Skeletal muscle satellite cell (primary cell): ENCODE measurements around the gene EDC4.
"Not testable (repeated sequence)": the region's sequence is repeated elsewhere in the genome, so short reads cannot be mapped to it uniquely, and the experiment has no call there.

ENCODE experiments used
- H3K27me3 ChIP-seq: 2 replicates; pipeline ENCODE4 v1.7.0; 2013; ENCODE audit warnings: low read length; ENCODE audit not compliant: control insufficient read depth, insufficient read depth
- H3K36me3 ChIP-seq: 2 replicates; pipeline ENCODE4 v1.7.0; 2013; ENCODE audit warnings: mild to moderate bottlenecking, control low read depth, low read length; ENCODE audit not compliant: insufficient read depth
- H3K4me1 ChIP-seq: 2 replicates; pipeline ENCODE4 v1.7.0; 2013; ENCODE audit warnings: low read length; ENCODE audit not compliant: control insufficient read depth, insufficient read depth
- H3K4me2 ChIP-seq: 2 replicates; pipeline ENCODE4 v1.7.0; 2013; ENCODE audit warnings: mild to moderate bottlenecking, low read length
- H3K4me3 ChIP-seq: 2 replicates; pipeline ENCODE4 v1.7.0; 2013; ENCODE audit warnings: low read length
- H3K9ac ChIP-seq: 2 replicates; pipeline ENCODE4 v1.7.0; 2013; ENCODE audit warnings: mild to moderate bottlenecking, low read depth, low read length, moderate library complexity
- H3K9me3 ChIP-seq: replicated peaks from 2 replicates; pipeline ENCODE4 v1.7.0; 2013; ENCODE audit warnings: mild to moderate bottlenecking, control low read depth, low read length

The EDC4 gene

GRCh38 chr16:67856927-67857546 lies 15.8 kb upstream of the EDC4 start:
- peak overlapping the region; percentile 41 for H3K4me2 ChIP-seq
- no peak overlapping the region for H3K4me3 ChIP-seq
- peaks cover 51% of the 10 kb centered on the region for H3K4me1 ChIP-seq
- H3K27me3 ChIP-seq = no peaks in the 10 kb centered on the region
- peak overlapping the region; percentile 63 for H3K9ac ChIP-seq
- peaks cover 15% of the 10 kb centered on the region for H3K36me3 ChIP-seq
- H3K9me3 ChIP-seq = no peaks in the 10 kb centered on the region

- Histone ChIP-seq H3K9ac (peak overlapping the region; percentile 83), H3K9me3 (no peaks in the 10 kb centered on the region), H3K4me2 (peak overlapping the region; percentile 41), H3K27me3 (no peaks in the 10 kb centered on the region), H3K36me3 (peaks cover 15% of the 10 kb centered on the region), H3K4me3 (no peak overlapping the region), H3K4me1 (peaks cover 57% of the 10 kb centered on the region)
Measured at GRCh38 chr16:67857547-67858233, 15.2 kb upstream of the EDC4 start.

- peaks cover 65% of the 10 kb centered on the region for H3K4me1 ChIP-seq
- H3K4me2 ChIP-seq = peak overlapping the region; percentile 20
- peaks cover 15% of the 10 kb centered on the region for H3K36me3 ChIP-seq
- H3K27me3 ChIP-seq = no peaks in the 10 kb centered on the region
- H3K9ac ChIP-seq = peak overlapping the region; percentile 83
- no peak overlapping the region for H3K4me3 ChIP-seq
- H3K9me3 ChIP-seq = no peaks in the 10 kb centered on the region
Measured at GRCh38 chr16:67858500-67858899, 14.4 kb upstream of the EDC4 start.

GRCh38 chr16:67860589-67861398 lies 12.1 kb upstream of the EDC4 start:
- Histone ChIP-seq H3K9me3 (no peaks in the 10 kb centered on the region), H3K9ac (peak overlapping the region; percentile 45), H3K36me3 (peaks cover 26% of the 10 kb centered on the region), H3K4me3 (no peak overlapping the region), H3K4me1 (peaks cover 59% of the 10 kb centered on the region), H3K4me2 (peak overlapping the region; percentile 22), H3K27me3 (no peaks in the 10 kb centered on the region)

GRCh38 chr16:67861877-67862276 lies 11.0 kb upstream of the EDC4 start:
- Histone ChIP-seq H3K4me3 (no peak overlapping the region), H3K9me3 (no peaks in the 10 kb centered on the region), H3K4me2 (no peak overlapping the region), H3K9ac (no peak overlapping the region), H3K36me3 (peaks cover 35% of the 10 kb centered on the region), H3K27me3 (no peaks in the 10 kb centered on the region), H3K4me1 (peaks cover 55% of the 10 kb centered on the region)

- H3K4me1 ChIP-seq = peaks cover 46% of the 10 kb centered on the region
- no peaks in the 10 kb centered on the region for H3K9me3 ChIP-seq
- H3K9ac ChIP-seq = peak overlapping the region; percentile 49
- H3K27me3 ChIP-seq = no peaks in the 10 kb centered on the region
- H3K36me3 ChIP-seq = peaks cover 41% of the 10 kb centered on the region
- H3K4me2 ChIP-seq = peak overlapping the region; percentile 64
- H3K4me3 ChIP-seq = peak overlapping the region; percentile 35
Measured at GRCh38 chr16:67862623-67863583, 9.9 kb upstream of the EDC4 start.

- H3K4me3 ChIP-seq, H3K9ac ChIP-seq, H3K27me3 ChIP-seq, H3K9me3 ChIP-seq, H3K4me2 ChIP-seq: not testable (repeated sequence)
- Histone ChIP-seq H3K4me1 (peaks cover 36% of the 10 kb centered on the region), H3K36me3 (peaks cover 52% of the 10 kb centered on the region)
Measured at GRCh38 chr16:67864044-67864443, 8.8 kb upstream of the EDC4 start.

- peaks cover 55% of the 10 kb centered on the region for H3K36me3 ChIP-seq
Measured at GRCh38 chr16:67864594-67864993, 8.3 kb upstream of the EDC4 start.

GRCh38 chr16:67865318-67865717 lies 7.5 kb upstream of the EDC4 start:
- H3K36me3 ChIP-seq = peaks cover 60% of the 10 kb centered on the region

More at GRCh38 chr16:67864594-67864993, 8.3 kb upstream of the EDC4 start:
- Histone ChIP-seq H3K4me2 (no peak overlapping the region), H3K9ac (no peak overlapping the region), H3K4me3 (no peak overlapping the region), H3K27me3 (no peaks in the 10 kb centered on the region), H3K9me3 (no peaks in the 10 kb centered on the region), H3K4me1 (peaks cover 36% of the 10 kb centered on the region)

GRCh38 chr16:67868290-67868689 lies 4.6 kb upstream of the EDC4 start:
- Histone ChIP-seq H3K4me3 (no peak overlapping the region), H3K4me1 (peaks cover 10% of the 10 kb centered on the region), H3K9me3 (no peaks in the 10 kb centered on the region), H3K4me2 (no peak overlapping the region), H3K9ac (no peak overlapping the region), H3K27me3 (no peaks in the 10 kb centered on the region), H3K36me3 (peaks cover 59% of the 10 kb centered on the region)

More at GRCh38 chr16:67865318-67865717, 7.5 kb upstream of the EDC4 start:
- H3K4me1 ChIP-seq = peaks cover 35% of the 10 kb centered on the region
- H3K9ac ChIP-seq = no peak overlapping the region
- no peaks in the 10 kb centered on the region for H3K9me3 ChIP-seq
- no peak overlapping the region for H3K4me2 ChIP-seq
- no peak overlapping the region for H3K4me3 ChIP-seq
- H3K27me3 ChIP-seq = no peaks in the 10 kb centered on the region
